ENCODE results near the gene DNPH1.

DNPH1 gene

GRCh38 chr6:43192911-43193310 lies 36.4 kb downstream of the DNPH1 start:
- H3K4me1 ChIP-seq (ENCODE audit: insufficient read depth, insufficient read length): no peaks in the 10 kb centered on the region
- no peak overlapping the region for H3K4me3 ChIP-seq (ENCODE audit: insufficient read length, low read depth)
- H3K27me3 ChIP-seq (ENCODE audit: insufficient read depth, insufficient read length): no peaks in the 10 kb centered on the region
- peaks cover 8% of the 10 kb centered on the region for H3K36me3 ChIP-seq (ENCODE audit: insufficient read depth, insufficient read length, low read length)
- no peak for TF ChIP-seq SUZ12 (IDR thresholded peaks at IDR 0.05; ENCODE audit: extremely low read depth, insufficient read depth, insufficient read length)
- TF ChIP-seq YY1 (IDR thresholded peaks at IDR 0.05; ENCODE audit: insufficient read depth, insufficient read length): no peak
- no peak for TF ChIP-seq ZNF274 (IDR thresholded peaks at IDR 0.05; ENCODE audit: low read depth, low read length)
- H3K9ac ChIP-seq (ENCODE audit: insufficient read length, low read depth): no peak overlapping the region
- no peak for DNase-seq (ENCODE audit: low read depth, low spot score)
- H3K9me3 ChIP-seq (ENCODE audit: insufficient read depth, low read length): no peaks in the 10 kb centered on the region

- no peaks in the 10 kb centered on the region for H3K27me3 ChIP-seq (ENCODE audit: insufficient read depth, insufficient read length)
- peaks cover 26% of the 10 kb centered on the region for H3K36me3 ChIP-seq (ENCODE audit: insufficient read depth, insufficient read length, low read length)
- no peak overlapping the region for H3K9ac ChIP-seq (ENCODE audit: insufficient read length, low read depth)
- no peaks in the 10 kb centered on the region for H3K9me3 ChIP-seq (ENCODE audit: insufficient read depth, low read length)
- H3K4me3 ChIP-seq (ENCODE audit: insufficient read length, low read depth): no peak overlapping the region
- no peak for DNase-seq (ENCODE audit: low read depth, low spot score)
- TF ChIP-seq YY1 (IDR thresholded peaks at IDR 0.05; ENCODE audit: insufficient read depth, insufficient read length): no peak
- no peak for TF ChIP-seq SUZ12 (IDR thresholded peaks at IDR 0.05; ENCODE audit: extremely low read depth, insufficient read depth, insufficient read length)
- TF ChIP-seq ZNF274 (IDR thresholded peaks at IDR 0.05; ENCODE audit: low read depth, low read length): no peak
- no peaks in the 10 kb centered on the region for H3K4me1 ChIP-seq (ENCODE audit: insufficient read depth, insufficient read length)
Measured at GRCh38 chr6:43189776-43190304, 39.4 kb downstream of the DNPH1 start.

- Histone ChIP-seq H3K4me3 (ENCODE audit: insufficient read length, low read depth) (no peak overlapping the region), H3K27me3 (ENCODE audit: insufficient read depth, insufficient read length) (no peaks in the 10 kb centered on the region), H3K9ac (ENCODE audit: insufficient read length, low read depth) (no peak overlapping the region), H3K4me1 (ENCODE audit: insufficient read depth, insufficient read length) (no peaks in the 10 kb centered on the region), H3K9me3 (ENCODE audit: insufficient read depth, low read length) (no peaks in the 10 kb centered on the region), H3K36me3 (ENCODE audit: insufficient read depth, insufficient read length, low read length) (peaks cover 26% of the 10 kb centered on the region)
- no peak for DNase-seq (ENCODE audit: low read depth, low spot score)
- no peak for TF ChIP-seq ZNF274 (IDR thresholded peaks at IDR 0.05; ENCODE audit: low read depth, low read length)
- no peak for TF ChIP-seq SUZ12 (IDR thresholded peaks at IDR 0.05; ENCODE audit: extremely low read depth, insufficient read depth, insufficient read length)
- no peak for TF ChIP-seq YY1 (IDR thresholded peaks at IDR 0.05; ENCODE audit: insufficient read depth, insufficient read length)
Measured at GRCh38 chr6:43188426-43188825, 40.9 kb downstream of the DNPH1 start.

GRCh38 chr6:43187821-43188220 lies 41.5 kb downstream of the DNPH1 start:
- Histone ChIP-seq H3K27me3 (ENCODE audit: insufficient read depth, insufficient read length) (no peaks in the 10 kb centered on the region), H3K4me1 (ENCODE audit: insufficient read depth, insufficient read length) (no peaks in the 10 kb centered on the region), H3K36me3 (ENCODE audit: insufficient read depth, insufficient read length, low read length) (peaks cover 23% of the 10 kb centered on the region), H3K9ac (ENCODE audit: insufficient read length, low read depth) (no peak overlapping the region), H3K9me3 (ENCODE audit: insufficient read depth, low read length) (no peaks in the 10 kb centered on the region), H3K4me3 (ENCODE audit: insufficient read length, low read depth) (no peak overlapping the region)
- no peak for TF ChIP-seq SUZ12 (IDR thresholded peaks at IDR 0.05; ENCODE audit: extremely low read depth, insufficient read depth, insufficient read length)
- no peak for TF ChIP-seq YY1 (IDR thresholded peaks at IDR 0.05; ENCODE audit: insufficient read depth, insufficient read length)
- TF ChIP-seq ZNF274 (IDR thresholded peaks at IDR 0.05; ENCODE audit: low read depth, low read length): no peak
- no peak for DNase-seq (ENCODE audit: low read depth, low spot score)

GRCh38 chr6:43186706-43187105 lies 42.6 kb downstream of the DNPH1 start:
- no peak for TF ChIP-seq SUZ12 (IDR thresholded peaks at IDR 0.05; ENCODE audit: extremely low read depth, insufficient read depth, insufficient read length)
- no peak for TF ChIP-seq YY1 (IDR thresholded peaks at IDR 0.05; ENCODE audit: insufficient read depth, insufficient read length)
- TF ChIP-seq ZNF274 (IDR thresholded peaks at IDR 0.05; ENCODE audit: low read depth, low read length): no peak
- no peak for DNase-seq (ENCODE audit: low read depth, low spot score)
- H3K9me3 ChIP-seq (ENCODE audit: insufficient read depth, low read length): no peaks in the 10 kb centered on the region
- no peak overlapping the region for H3K9ac ChIP-seq (ENCODE audit: insufficient read length, low read depth)
- H3K27me3 ChIP-seq (ENCODE audit: insufficient read depth, insufficient read length): no peaks in the 10 kb centered on the region
- no peaks in the 10 kb centered on the region for H3K4me1 ChIP-seq (ENCODE audit: insufficient read depth, insufficient read length)
- peaks cover 23% of the 10 kb centered on the region for H3K36me3 ChIP-seq (ENCODE audit: insufficient read depth, insufficient read length, low read length)
- H3K4me3 ChIP-seq (ENCODE audit: insufficient read length, low read depth): no peak overlapping the region

- Histone ChIP-seq H3K4me1 (ENCODE audit: insufficient read depth, insufficient read length) (no peaks in the 10 kb centered on the region), H3K9ac (ENCODE audit: insufficient read length, low read depth) (no peak overlapping the region), H3K4me3 (ENCODE audit: insufficient read length, low read depth) (no peak overlapping the region), H3K9me3 (ENCODE audit: insufficient read depth, low read length) (no peaks in the 10 kb centered on the region), H3K36me3 (ENCODE audit: insufficient read depth, insufficient read length, low read length) (peaks cover 26% of the 10 kb centered on the region), H3K27me3 (ENCODE audit: insufficient read depth, insufficient read length) (no peaks in the 10 kb centered on the region)
- TF ChIP-seq YY1 (IDR thresholded peaks at IDR 0.05; ENCODE audit: insufficient read depth, insufficient read length) (no peak), ZNF274 (IDR thresholded peaks at IDR 0.05; ENCODE audit: low read depth, low read length) (no peak), SUZ12 (IDR thresholded peaks at IDR 0.05; ENCODE audit: extremely low read depth, insufficient read depth, insufficient read length) (no peak)
- DNase-seq (ENCODE audit: low read depth, low spot score): no peak
Measured at GRCh38 chr6:43186019-43186418, 43.3 kb downstream of the DNPH1 start.

- no peak for TF ChIP-seq SUZ12 (IDR thresholded peaks at IDR 0.05; ENCODE audit: extremely low read depth, insufficient read depth, insufficient read length)
- TF ChIP-seq YY1 (IDR thresholded peaks at IDR 0.05; ENCODE audit: insufficient read depth, insufficient read length): no peak
- TF ChIP-seq ZNF274 (IDR thresholded peaks at IDR 0.05; ENCODE audit: low read depth, low read length): no peak
- H3K9ac ChIP-seq (ENCODE audit: insufficient read length, low read depth): no peak overlapping the region
- H3K9me3 ChIP-seq (ENCODE audit: insufficient read depth, low read length): no peaks in the 10 kb centered on the region
- no peaks in the 10 kb centered on the region for H3K27me3 ChIP-seq (ENCODE audit: insufficient read depth, insufficient read length)
- H3K36me3 ChIP-seq (ENCODE audit: insufficient read depth, insufficient read length, low read length): peaks cover 31% of the 10 kb centered on the region
- DNase-seq (ENCODE audit: low read depth, low spot score): no peak
- no peak overlapping the region for H3K4me3 ChIP-seq (ENCODE audit: insufficient read length, low read depth)
- H3K4me1 ChIP-seq (ENCODE audit: insufficient read depth, insufficient read length): peaks cover 3% of the 10 kb centered on the region
Measured at GRCh38 chr6:43185391-43185985, 43.8 kb downstream of the DNPH1 start.
